Measurements from ENCODE around the gene NRSN2.

DNA sequence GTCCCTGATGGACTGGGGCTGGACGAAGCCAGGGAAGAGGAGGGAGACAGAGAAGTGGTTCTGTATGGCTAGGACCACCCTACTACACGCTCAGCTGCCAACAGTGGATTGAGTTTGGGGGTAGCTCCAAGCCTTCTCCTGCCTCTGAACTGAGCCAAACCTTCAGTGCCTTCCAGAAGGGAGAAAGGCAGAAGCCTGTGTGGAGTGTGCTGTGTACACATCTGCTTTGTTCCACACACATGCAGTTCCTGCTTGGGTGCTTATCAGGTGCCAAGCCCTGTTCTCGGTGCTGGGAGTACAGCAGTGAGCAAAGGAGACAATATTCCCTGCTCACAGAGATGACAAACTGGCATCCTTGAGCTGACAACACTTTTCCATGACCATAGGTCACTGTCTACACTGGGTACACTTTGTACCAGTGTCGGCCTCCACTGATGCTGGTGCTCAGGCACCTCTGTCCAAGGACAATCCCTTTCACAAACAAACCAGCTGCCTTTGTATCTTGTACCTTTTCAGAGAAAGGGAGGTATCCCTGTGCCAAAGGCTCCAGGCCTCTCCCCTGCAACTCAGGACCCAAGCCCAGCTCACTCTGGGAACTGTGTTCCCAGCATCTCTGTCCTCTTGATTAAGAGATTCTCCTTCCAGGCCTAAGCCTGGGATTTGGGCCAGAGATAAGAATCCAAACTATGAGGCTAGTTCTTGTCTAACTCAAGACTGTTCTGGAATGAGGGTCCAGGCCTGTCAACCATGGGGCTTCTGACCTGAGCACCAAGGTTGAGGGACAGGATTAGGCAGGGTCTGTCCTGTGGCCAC is 49.9 kb downstream of the NRSN2 start:
- no peak for TF ChIP-seq POLR2A (IDR thresholded peaks at IDR 0.05; ENCODE audit: extremely low read depth, insufficient read length)
- TF ChIP-seq, protein P1, sequence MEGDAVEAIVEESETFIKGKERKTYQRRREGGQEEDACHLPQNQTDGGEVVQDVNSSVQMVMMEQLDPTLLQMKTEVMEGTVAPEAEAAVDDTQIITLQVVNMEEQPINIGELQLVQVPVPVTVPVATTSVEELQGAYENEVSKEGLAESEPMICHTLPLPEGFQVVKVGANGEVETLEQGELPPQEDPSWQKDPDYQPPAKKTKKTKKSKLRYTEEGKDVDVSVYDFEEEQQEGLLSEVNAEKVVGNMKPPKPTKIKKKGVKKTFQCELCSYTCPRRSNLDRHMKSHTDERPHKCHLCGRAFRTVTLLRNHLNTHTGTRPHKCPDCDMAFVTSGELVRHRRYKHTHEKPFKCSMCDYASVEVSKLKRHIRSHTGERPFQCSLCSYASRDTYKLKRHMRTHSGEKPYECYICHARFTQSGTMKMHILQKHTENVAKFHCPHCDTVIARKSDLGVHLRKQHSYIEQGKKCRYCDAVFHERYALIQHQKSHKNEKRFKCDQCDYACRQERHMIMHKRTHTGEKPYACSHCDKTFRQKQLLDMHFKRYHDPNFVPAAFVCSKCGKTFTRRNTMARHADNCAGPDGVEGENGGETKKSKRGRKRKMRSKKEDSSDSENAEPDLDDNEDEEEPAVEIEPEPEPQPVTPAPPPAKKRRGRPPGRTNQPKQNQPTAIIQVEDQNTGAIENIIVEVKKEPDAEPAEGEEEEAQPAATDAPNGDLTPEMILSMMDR (IDR thresholded peaks at IDR 0.05; ENCODE audit: low read depth, low read length): no peak
- TF ChIP-seq, protein P2, sequence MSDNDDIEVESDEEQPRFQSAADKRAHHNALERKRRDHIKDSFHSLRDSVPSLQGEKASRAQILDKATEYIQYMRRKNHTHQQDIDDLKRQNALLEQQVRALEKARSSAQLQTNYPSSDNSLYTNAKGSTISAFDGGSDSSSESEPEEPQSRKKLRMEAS (IDR thresholded peaks at IDR 0.05; ENCODE audit: low read depth, low read length): no peak

Data from NB4 (cell line).